ENCODE data around the gene DNLZ.

- TF ChIP-seq YY1 (IDR thresholded peaks at IDR 0.05; ENCODE audit: insufficient read depth, insufficient read length) (no peak), ZNF274 (IDR thresholded peaks at IDR 0.05; ENCODE audit: low read depth, low read length) (no peak)
Observed at GRCh38 chr9:136343884-136344269, 19.7 kb downstream of the DNLZ start.
